HS-27A (cell line): Measurements from ENCODE around the gene SLC9A9.
A peak's percentile ranks its signal among the peaks of the same experiment; 100 is the strongest.
"Not testable (repeated sequence)": the region's sequence is repeated elsewhere in the genome, so short reads cannot be mapped to it uniquely, and the experiment has no call there.

Experiments used
- DNase-seq: peaks from one replicate; pipeline ENCODE4 v3.0.0-alpha.2; 2012; ENCODE audit warnings: low read depth, missing footprints

SLC9A9 gene

DNA sequence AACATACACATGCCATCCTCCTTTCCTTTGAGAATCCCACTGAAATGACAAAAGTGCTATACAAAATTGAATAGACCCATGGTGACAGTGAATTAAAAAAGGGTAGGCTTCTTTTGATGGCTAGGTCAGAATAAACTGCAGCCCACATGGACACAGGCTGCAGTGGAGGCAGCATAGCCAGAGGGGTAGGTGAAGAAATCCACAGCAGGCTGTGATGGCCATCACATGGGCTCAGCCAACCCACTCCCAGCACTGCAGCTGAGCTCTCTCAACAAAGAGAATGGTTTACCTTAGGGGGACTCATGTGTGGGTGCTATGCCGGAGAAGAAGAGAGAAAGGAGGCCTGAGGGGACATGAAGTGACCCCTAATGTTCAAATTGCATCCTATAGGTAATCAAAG, 397.6 kb downstream of the SLC9A9 start:
- no peak for DNase-seq

DNA sequence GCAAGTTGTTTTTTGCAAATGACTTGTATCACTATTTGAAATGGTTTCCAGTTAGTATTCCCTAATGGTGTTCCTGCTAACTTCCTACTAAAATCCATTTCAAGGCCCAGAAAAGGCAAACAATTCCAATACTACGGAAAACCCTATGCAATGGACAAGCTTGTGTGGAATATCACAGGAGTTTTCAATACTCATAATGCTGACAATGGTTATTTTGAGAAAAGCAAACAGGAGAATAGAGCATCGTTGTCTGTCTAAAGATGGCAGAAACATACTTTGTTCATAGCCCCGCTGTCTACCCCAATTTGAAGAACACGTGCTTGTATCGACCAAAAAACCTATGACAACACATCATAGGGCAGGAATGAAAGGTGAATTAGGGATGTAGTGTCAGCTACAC, 400.8 kb downstream of the SLC9A9 start:
- DNase-seq = no peak

DNA sequence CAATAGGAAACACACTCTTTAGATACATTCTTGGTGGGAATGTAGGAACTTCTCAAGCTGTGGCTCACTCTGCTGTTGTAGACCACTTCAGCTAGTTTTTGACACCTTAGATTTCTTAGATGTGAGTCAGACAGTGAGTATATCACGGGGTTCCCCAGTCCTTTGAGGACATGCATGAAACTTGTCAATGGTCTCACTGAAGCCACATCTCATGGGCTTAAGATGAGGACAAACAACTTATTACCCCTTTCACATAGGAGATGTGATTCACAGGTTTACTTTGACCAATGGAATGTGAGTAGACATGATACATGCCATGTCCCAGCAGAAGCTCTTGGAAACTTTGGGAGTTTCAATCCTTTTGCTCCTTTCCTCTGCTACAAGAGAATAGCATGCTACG, 403.1 kb downstream of the SLC9A9 start:
- DNase-seq = no peak

DNA sequence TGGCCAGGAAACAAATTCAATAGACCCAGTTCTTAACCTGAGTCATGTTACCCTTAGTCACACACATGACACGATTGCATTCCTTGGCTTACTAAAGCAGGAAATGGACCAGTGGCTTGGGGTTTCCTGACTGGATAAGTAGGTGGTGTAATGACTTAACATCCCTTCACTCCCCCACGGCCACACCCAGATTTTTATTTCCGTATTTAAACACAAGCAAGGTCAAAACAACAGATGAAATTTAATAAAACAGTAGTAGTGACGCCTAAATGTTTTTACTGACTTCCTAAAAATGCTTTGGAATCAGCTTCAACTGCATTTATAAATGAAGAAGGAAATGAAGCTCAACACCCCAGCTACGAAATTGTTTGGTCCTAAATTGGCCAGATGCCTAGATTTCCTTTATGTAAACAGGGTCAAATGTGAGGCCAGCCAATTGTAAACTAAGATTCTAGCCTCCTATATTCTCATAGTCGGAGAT, 404.4 kb downstream of the SLC9A9 start:
- DNase-seq = peak; percentile 88

DNA sequence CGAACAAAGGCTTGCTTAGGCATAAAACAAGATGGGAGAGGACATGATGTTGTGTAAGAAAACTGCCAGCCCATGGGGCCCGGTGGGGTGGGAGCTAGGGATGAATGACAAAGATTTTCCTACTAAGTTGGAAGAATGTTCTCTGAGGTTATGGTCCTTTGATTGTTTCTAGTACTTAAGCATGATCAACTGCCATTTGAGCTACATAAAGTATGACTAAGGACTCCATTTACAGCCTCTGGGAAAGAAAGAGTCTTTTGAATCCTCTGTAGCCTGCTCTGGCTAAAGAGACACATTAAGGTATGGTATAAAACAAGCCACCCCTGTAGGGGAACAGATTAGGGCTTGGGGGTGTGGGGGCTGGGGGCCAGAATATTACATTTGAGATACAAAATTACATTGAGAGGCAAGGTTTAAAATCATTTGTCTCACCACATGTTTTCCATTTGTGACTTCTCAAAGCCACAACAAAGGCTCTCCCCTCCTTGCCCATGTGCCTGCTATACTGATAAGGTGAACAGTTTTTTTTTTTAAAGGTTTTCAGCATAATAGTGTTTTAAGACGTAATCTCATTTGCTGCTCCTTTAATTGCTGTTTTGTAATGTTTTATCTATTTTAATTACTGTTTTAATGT, 405.3 kb downstream of the SLC9A9 start:
- no peak for DNase-seq

DNA sequence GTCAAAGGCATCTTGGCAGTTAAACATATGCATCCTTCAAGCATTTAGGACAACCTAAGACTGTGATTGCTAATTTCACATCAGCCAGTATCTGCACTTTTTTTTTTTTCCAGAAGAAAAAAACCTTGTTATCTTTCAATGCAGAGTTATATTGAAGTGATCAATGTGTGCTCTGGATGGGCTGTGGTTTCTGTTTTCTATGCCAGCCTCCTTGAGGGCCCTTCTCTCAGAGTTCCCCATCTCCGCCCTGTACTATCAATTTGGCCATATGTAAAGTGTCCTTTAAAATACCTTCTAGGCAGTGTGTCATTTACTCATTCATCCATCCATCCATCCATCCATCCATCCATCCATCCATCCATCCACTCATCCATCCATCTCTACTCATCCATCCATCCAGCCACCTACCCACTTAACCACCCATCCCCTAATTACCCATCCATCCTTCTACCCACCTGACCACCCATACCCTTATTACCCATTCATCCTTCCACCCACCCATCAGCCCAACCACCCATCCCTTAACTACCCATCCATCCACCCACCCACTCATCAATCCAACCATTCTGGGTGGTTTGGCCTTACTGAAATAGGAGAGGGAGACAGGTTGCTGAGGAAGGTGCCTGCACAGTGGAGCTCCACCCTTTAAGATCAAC, 406.6 kb downstream of the SLC9A9 start:
- DNase-seq = no peak

DNA sequence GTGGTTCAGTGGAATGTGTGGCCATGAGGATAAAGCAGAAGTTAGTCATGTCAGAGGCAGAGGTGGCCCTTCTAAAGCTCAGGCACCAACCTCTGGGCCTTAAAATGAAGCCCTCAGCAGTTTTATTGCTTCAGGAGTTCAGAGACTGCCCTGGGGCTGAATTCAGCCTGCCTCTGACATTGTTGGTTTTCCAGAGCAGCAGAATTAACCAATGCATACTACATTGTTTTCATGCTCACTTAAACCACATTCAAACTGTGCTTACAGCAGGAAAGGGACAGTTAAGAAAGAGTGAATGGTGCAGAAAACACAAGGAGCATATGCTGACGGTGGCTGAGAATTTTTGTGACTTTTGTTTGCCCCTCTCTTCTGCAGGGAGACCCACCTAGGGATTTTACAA, 408.5 kb downstream of the SLC9A9 start:
- no peak for DNase-seq

DNA sequence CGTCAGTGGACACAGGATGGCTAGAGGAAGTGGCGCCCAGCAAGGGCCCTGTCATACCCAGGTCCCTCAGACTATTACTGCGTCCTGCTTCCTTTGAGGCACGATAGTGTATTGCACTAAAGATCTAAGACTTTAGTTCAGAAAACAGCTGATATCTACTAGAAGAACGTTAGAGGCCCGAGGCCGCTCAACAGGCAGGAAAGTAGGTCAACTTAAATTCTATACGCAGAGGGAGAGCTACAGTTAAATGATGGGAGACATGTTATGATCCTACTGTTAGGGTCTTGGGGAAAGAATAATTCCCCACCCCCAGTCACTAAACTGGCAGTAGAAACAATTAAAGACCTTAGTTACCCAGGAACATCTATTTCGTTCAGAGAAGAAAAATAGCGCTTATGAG, 410.9 kb downstream of the SLC9A9 start:
- DNase-seq = no peak

DNA sequence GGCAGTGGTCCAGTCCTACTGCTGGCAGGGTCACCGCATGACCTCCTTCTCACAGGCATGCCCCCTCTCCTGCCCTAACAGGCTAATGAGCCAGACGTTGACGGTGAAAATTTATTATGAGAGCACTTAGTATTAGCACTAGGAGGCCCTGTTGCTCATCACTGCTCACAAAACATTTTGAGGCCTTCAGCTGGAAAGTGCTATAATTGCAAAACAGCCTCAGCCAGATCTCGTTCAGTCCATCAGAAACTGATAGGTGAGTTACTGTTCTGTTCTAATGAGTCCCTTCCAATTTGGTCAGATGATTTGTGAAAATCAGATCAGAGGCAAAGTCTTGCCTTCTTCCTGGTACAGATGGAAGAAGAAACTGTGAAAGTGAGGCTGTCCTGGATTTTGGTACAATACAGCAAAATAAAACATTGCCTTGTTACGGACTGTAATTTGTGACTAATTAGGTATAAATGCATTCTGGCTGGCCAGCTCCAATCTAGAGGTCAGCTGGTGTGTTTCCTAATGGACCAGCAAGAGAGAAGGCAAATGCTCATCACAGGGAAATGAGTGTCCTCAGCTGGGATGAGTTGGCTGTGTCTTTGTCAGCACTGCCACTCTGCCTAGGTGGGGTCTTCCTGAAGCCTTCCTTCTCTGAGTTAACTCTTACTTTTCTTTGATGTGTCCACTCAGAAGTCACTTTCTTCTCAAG, 411.9 kb downstream of the SLC9A9 start:
- no peak for DNase-seq

DNA sequence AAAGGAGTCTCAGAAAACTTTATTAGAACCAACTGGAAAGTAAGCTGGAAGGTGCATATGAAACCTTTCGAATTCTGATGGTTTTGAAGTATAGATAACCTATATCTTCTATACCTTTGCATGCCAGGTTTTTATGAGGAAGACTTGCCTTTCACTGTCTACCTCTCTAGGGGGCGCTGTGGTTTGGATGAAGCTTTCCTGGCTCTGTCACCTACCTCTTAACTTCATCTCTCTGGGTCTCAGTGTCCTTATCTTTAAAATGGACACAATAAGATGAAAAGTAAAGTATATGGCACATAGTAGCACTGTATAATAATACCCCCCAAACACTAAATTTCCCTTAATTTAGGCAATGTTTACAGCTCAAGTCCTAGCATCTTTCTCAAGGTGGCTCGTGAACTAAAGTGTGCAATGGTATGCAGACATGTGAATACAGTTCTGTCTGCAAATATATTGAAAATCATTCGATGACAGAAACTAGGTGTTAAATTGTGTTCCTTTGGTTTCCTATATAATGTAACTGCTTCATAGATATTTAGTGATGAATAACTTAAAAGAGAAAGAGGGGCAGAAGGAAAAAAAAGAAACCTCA, 414.4 kb downstream of the SLC9A9 start:
- DNase-seq = no peak

DNA sequence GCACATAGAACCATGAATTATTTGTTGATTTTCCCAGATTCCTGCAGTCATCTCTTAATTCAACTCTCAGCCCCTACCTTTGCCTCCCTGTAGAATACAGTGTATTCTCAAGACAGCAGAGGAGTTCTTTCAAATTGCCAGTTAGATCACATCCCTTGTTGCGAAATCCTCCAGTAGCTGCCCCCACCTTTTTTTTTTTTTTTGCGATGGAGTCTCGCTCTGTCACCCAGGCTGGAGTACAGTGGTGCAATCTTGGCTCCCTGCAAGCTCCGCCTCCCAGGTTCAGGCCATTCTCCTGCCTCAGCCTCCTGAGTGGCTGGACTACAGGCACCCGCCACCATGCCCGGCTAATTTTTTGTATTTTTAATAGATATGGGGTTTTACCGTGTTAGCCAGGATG, 417.0 kb downstream of the SLC9A9 start:
- not testable (repeated sequence) for DNase-seq

DNA sequence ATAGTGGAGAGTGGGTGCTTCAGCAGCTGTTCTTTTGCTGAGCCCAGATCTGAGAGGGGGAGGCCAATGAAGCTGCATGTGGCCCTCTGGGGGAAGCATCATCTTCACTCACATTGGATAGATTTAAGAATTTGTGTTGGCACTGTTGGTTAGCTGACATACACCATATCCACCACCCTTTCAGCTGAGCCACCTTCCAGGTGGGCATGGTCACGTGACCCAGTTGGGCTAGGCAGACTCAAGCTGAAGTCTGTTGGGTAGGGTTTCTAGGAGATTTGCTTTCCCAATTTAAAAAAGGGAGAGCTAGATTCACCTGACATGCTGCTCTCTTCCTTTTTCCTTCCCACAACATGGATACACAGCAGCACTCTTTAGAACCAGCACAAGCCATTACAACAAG, 417.7 kb downstream of the SLC9A9 start:
- no peak for DNase-seq

DNA sequence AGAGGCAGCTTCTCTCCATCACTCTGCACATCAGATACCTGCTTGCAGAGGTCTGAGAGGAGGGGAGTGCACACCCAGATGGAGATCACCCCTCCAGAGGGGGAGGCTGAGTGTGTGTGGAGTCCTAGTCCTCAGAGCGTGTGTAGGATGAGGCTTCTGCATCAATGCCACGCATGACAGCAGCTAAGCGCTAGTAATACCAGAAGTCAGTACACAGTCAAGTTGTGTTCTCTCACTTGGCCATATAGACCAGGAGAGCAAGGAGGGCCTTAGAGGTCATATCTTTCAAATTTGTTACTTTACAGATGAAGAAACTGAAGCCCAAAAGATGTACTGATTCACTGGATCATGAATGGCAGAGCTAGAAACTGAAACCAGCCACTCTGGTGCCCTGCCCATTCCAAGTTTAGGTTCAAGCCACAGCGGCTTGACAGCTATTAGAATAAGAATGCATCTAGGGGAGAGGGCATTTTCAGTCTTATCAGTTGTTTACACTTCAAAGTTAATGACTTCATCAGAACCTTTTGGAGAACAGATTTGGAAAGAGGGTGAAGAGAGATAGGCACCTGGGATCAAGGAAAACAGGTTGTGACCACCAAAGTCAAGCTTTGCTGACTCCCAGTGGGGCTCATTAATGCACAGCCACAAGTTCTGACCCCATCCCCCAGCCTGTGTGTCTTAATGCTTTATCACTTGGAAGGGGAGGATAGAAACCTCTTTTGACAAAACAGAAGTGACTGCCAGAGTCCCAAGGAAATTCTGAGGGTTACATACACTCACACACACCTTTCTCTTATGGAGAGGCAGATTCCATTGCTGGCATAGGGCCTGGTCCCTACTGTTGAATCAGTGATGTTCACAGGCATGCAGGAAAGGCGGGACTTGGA, 418.4 kb downstream of the SLC9A9 start:
- DNase-seq = no peak

DNA sequence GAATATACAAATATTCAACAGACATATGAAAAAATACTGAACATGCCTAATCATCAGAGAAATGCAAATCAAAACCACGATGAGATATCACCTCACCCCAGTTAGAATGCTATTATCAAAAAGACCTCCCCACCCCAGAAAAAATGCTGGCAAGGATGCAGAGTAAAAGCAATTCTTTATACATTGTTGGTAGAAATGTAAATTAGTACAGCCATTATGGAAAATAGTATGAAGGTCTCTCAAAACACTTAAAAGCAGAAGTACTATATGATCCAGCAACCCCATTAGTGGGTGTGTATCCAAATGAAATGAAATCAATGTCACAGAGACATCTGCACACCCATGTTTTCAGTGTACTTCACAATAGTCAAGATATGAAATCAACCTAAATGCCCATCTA, 420.0 kb downstream of the SLC9A9 start:
- no peak for DNase-seq

DNA sequence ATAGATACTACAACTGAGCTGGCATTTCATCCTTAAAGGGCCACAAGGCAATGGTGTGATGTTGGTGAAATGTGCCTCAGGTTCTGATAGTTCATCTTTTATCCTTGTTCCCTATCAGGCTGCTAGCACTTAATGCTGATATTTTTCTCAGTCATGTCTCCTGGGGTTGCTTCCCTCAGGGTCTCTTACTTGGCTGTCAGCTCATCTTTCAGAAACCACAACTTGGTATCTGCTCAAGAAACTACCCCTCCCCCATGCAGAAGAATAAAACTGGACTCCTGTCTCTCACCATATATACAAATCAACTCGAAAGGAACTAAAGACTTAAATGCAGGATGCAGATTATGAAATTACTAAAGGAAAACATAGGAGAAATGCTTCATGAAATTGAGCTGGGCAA, 420.6 kb downstream of the SLC9A9 start:
- DNase-seq = no peak

DNA sequence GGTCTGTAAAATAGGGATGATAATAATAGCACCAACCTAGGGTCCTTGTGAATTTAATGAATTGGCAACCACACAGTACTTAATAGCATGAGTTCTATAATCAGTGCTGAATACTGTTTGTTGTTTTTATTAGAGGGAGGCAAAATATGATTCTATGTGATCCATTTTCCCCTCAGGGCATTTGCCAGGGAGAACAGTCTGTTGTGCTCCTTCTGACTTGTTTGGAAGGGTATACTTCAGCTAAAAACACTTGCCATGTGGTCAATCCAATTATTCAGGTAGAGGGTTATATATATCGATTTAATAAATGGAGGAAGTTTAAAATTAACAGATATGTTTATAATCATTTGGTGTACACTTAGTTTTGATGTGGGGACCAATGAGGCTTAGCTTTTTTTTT, 423.4 kb downstream of the SLC9A9 start:
- DNase-seq = no peak

DNA sequence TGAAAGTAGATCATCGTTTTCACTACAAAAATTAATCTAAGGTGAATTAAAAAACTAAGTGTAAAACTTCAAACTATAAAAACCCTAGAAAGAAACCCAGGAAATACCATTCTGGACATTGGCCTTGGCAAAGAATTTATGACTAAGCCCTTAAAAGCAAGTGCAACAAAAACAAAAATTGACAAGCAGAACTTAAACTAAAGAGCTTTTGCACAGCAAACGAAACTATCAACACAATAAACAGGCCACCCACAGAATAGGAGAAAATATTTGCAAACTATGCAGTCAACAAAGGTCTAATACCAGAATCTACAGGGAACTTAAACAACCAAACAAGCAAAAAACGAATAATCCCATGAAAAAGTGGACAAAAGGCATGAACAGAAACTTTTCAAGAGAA, 426.7 kb downstream of the SLC9A9 start:
- no peak for DNase-seq

DNA sequence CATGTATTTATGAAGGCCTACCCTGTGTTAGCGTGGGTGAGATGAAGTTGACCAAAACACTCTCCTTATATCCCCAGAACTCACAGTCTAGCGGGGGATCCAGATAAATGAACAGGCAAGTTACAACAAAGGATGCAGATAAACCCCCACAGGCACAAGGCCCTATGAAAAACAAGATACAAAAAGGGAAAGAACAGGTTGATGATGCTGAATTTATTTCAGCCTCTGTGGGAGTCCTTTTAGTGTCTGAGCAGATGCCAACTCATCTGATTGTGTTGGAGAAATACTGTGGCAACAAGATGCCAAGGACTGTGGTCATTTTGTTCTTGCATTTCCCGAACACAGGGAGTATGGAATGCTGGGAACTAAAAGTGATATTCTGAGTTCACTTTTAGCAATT, 428.7 kb downstream of the SLC9A9 start:
- DNase-seq = no peak

DNA sequence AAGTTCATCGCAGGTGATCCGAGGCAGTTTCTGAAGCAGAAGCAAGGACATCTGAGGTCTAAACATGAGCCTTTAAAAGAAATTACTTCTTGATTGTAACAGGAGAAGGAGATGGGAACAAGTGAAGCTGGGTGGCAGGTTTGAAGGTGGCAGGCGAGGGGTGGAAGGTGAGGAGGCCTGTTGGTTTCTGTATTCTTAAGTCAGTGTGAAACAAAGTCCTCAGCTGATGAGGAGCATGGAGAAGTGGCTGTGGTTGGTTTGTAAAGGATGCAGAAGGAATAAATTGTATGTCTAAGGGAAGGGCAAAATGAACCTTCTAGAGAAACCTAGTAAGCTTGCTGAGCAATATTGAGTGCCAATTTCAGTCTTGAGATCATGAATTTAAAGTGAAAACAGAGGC, 429.9 kb downstream of the SLC9A9 start:
- no peak for DNase-seq

DNA sequence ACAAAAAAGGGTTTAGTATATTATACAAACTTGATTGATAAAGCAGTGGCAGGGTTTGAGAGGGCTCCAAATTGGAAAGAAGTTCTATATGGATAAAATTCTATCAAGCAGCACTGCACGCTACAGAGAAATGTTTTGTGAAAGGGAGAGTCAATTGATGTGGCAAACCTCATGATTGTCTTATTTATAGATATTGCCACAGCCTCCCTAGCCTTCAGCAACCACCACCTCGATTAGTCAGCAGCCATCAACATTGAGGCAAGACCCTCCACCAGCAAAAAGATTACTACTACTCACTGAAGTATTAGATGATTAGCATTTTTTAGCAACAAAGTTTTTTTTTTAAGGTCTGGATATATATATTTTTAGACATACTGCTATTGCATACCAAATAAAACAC, 432.0 kb downstream of the SLC9A9 start:
- DNase-seq = no peak

DNA sequence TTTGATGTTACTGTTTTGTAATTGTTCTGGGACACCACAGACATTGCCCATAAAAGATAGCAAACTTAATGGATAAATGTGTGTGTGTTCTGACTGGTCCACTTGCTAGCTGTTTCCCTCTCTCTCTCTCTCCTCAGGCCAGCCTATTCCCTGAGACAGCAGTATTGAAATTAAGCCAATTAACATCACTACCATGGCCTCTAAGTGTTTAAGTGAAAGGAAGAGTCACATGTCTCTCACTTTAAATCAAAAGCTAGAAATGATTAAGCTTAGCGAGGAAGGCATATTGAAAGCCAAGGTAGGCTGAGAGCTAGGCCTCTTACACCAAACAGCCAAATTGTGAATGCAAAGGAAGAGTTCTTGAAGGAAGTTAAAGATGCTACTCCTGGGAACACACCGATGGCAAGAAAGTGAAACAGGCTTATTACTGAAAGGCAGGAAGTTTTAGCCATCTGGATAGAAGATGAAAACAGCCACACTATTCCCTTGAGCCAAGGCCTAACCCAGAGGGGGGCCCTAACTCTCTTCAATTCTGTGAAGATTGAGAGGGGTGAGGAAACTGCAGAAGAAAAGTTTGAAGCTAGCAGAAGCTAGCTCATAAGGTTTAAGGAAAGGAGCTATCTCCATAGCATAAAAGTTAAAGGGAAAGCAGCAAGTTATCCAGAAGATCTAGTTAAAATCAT, 433.6 kb downstream of the SLC9A9 start:
- DNase-seq = no peak
